ENCODE results near the gene CCDC154. TPM values are rescaled to one million over a fixed set of nuclear protein-coding genes. Genes with fewer than 3 reads are reported as not detected.
A peak's percentile ranks its signal among the peaks of the same experiment; 100 is the strongest.

The CCDC154 gene, protein sequence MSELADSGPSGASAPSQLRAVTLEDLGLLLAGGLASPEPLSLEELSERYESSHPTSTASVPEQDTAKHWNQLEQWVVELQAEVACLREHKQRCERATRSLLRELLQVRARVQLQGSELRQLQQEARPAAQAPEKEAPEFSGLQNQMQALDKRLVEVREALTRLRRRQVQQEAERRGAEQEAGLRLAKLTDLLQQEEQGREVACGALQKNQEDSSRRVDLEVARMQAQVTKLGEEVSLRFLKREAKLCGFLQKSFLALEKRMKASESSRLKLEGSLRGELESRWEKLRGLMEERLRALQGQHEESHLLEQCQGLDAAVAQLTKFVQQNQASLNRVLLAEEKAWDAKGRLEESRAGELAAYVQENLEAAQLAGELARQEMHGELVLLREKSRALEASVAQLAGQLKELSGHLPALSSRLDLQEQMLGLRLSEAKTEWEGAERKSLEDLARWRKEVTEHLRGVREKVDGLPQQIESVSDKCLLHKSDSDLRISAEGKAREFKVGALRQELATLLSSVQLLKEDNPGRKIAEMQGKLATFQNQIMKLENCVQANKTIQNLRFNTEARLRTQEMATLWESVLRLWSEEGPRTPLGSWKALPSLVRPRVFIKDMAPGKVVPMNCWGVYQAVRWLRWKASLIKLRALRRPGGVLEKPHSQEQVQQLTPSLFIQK
- 3.1 TPM for total RNA-seq
- long read RNA-seq, partial matches to known transcripts = 1 of 5 reads
- long read RNA-seq, other reads (novel, unspliced or antisense) = 4 of 5 reads

GRCh38 chr16:1443980-1444729, at the start of gene CCDC154:
Gene CCDC154 (minus strand): TSS chr16:1444556. CDS start chr16:1444322, 234 bp downstream.
- DNase-seq = no peak
- no peaks in the 10 kb centered on the region for H3K4me1 ChIP-seq
- no peak within 1 kb of the TSS for H3K4me3 ChIP-seq
- peak in 1 of 2 donors; percentile 2 for ATAC-seq
- no peaks in the 10 kb centered on the region for H3K27me3 ChIP-seq (ENCODE audit: low read depth)
- no peak within 1 kb of the TSS for H3K27ac ChIP-seq
- H3K9me3 ChIP-seq = no peaks in the 10 kb centered on the region
- intact Hi-C loops (cut with DNase I) = no loop called here
- TF ChIP-seq, protein P1, sequence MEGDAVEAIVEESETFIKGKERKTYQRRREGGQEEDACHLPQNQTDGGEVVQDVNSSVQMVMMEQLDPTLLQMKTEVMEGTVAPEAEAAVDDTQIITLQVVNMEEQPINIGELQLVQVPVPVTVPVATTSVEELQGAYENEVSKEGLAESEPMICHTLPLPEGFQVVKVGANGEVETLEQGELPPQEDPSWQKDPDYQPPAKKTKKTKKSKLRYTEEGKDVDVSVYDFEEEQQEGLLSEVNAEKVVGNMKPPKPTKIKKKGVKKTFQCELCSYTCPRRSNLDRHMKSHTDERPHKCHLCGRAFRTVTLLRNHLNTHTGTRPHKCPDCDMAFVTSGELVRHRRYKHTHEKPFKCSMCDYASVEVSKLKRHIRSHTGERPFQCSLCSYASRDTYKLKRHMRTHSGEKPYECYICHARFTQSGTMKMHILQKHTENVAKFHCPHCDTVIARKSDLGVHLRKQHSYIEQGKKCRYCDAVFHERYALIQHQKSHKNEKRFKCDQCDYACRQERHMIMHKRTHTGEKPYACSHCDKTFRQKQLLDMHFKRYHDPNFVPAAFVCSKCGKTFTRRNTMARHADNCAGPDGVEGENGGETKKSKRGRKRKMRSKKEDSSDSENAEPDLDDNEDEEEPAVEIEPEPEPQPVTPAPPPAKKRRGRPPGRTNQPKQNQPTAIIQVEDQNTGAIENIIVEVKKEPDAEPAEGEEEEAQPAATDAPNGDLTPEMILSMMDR (IDR thresholded peaks at IDR 0.05) = no peak
- H3K36me3 ChIP-seq = peaks cover 39% of the 10 kb centered on the region

GRCh38 chr16:1493746-1494094, 49.4 kb upstream of the CCDC154 start:
- peak overlapping the region; percentile 84 for H3K27ac ChIP-seq
- no peak for DNase-seq

GRCh38 chr16:1492923-1493745, 48.8 kb upstream of the CCDC154 start, which contains the start of gene TELO2:
Gene TELO2 (plus strand): TSS chr16:1493360. CDS start chr16:1494282, 922 bp downstream.
- peak; percentile 85 for DNase-seq
- ATAC-seq = peak; percentile 96 to 98
- H3K27ac ChIP-seq = peak within 1 kb of the TSS; percentile 84
- H3K27me3 ChIP-seq (ENCODE audit: low read depth) = no peaks in the 10 kb centered on the region
- TF ChIP-seq, protein P1 (IDR thresholded peaks at IDR 0.05) = no peak
- no peaks in the 10 kb centered on the region for H3K9me3 ChIP-seq
- peaks cover 31% of the 10 kb centered on the region for H3K36me3 ChIP-seq
- H3K4me1 ChIP-seq = peaks cover 21% of the 10 kb centered on the region
- intact Hi-C loops (cut with DNase I) = no loop called here
- H3K4me3 ChIP-seq = peak within 1 kb of the TSS; percentile 86

More at GRCh38 chr16:1493746-1494094, 49.4 kb upstream of the CCDC154 start:
- no peaks in the 10 kb centered on the region for H3K27me3 ChIP-seq (ENCODE audit: low read depth)
- H3K4me3 ChIP-seq = peak overlapping the region; percentile 86
- no peaks in the 10 kb centered on the region for H3K9me3 ChIP-seq
- H3K36me3 ChIP-seq = peaks cover 37% of the 10 kb centered on the region
- ATAC-seq = peak; percentile 31 to 40
- TF ChIP-seq, protein P1 (IDR thresholded peaks at IDR 0.05) = no peak
- intact Hi-C loops (cut with DNase I) = no loop called here
- peaks cover 21% of the 10 kb centered on the region for H3K4me1 ChIP-seq

GRCh38 chr16:1492082-1492922, 47.9 kb upstream of the CCDC154 start:
- peak overlapping the region; percentile 86 for H3K4me3 ChIP-seq
- ATAC-seq = no peak
- TF ChIP-seq, protein P1 (IDR thresholded peaks at IDR 0.05) = no peak
- peaks cover 21% of the 10 kb centered on the region for H3K4me1 ChIP-seq
- intact Hi-C loops (cut with DNase I) = no loop called here
- H3K27me3 ChIP-seq (ENCODE audit: low read depth) = no peaks in the 10 kb centered on the region
- peak; percentile 36 for DNase-seq
- peak overlapping the region; percentile 84 for H3K27ac ChIP-seq
- H3K9me3 ChIP-seq = no peaks in the 10 kb centered on the region
- peaks cover 23% of the 10 kb centered on the region for H3K36me3 ChIP-seq
